Common myeloid progenitor, CD34-positive (primary cell): ENCODE results near the gene TUBA8.
"Not testable (repeated sequence)": the region's sequence is repeated elsewhere in the genome, so short reads cannot be mapped to it uniquely, and the experiment has no call there.

Experiments used
- CTCF ChIA-PET: fragments of 350-600 bp; sonication (Branson Sonifier 250); formaldehyde crosslinking; loops from one replicate; lab custom pipeline; 2021; ENCODE audit warnings: antibody characterized with exemption; lab: Charles Lee
- POLR2A ChIA-PET: fragments of 350-600 bp; sonication (Branson Sonifier 250); formaldehyde crosslinking; loops from one replicate; lab custom pipeline; 2021; ENCODE audit warnings: antibody characterized with exemption; lab: Charles Lee
- DNase-seq, 3 donors: peaks; one replicate each; pipeline versions ENCODE4 v3.0.0 to v3.0.0-alpha.2; 2013
- H3K27ac ChIP-seq, 2 experiments: 1 replicate in 1 of 2; 2 replicates in 1 of 2; pipeline ENCODE4 v1.7.0; 2013; ENCODE audit warnings: inconsistent platforms in 2 of 2, low read length in 2 of 2, mild to moderate bottlenecking in 2 of 2, low read depth in 1 of 2, moderate library complexity in 1 of 2; ENCODE audit not compliant: severe bottlenecking in 2 of 2, insufficient read depth in 1 of 2, poor library complexity in 1 of 2
- H3K27me3 ChIP-seq, 5 experiments: replicated peaks in 2 of 5; 1 replicate in 3 of 5; 2 replicates in 2 of 5; pipeline versions ENCODE4 v1.6.1 to v1.7.0; 2013; ENCODE audit warnings: low read length in 4 of 5, mild to moderate bottlenecking in 2 of 5, moderate library complexity in 2 of 5, inconsistent platforms in 1 of 5; ENCODE audit not compliant: insufficient read depth in 5 of 5, control insufficient read depth in 4 of 5
- H3K36me3 ChIP-seq, 4 experiments: 1 replicate in 2 of 4; 2 replicates in 2 of 4; pipeline versions ENCODE4 v1.6.1 to v1.7.0; 2013; ENCODE audit warnings: low read length in 3 of 4, control low read depth in 1 of 4, mild to moderate bottlenecking in 1 of 4; ENCODE audit not compliant: control insufficient read depth in 4 of 4, insufficient read depth in 4 of 4
- H3K4me1 ChIP-seq, 4 experiments: 1 replicate in 3 of 4; 2 replicates in 1 of 4; pipeline versions ENCODE4 v1.6.1 to v1.7.1; 2013; ENCODE audit warnings: low read length in 3 of 4, mild to moderate bottlenecking in 3 of 4, control low read depth in 1 of 4, inconsistent platforms in 1 of 4, moderate library complexity in 1 of 4; ENCODE audit not compliant: control insufficient read depth in 4 of 4, insufficient read depth in 4 of 4; ENCODE audit errors: control extremely low read depth in 1 of 4
- H3K4me3 ChIP-seq, 7 experiments: 1 replicate in 4 of 7; 2 replicates in 3 of 7; pipeline versions ENCODE4 v1.5.1 to v1.7.0; 2013; ENCODE audit warnings: mild to moderate bottlenecking in 7 of 7, low read length in 6 of 7, moderate library complexity in 6 of 7, inconsistent platforms in 2 of 7, low read depth in 2 of 7, control low read depth in 1 of 7; ENCODE audit not compliant: insufficient read depth in 4 of 7, control insufficient read depth in 1 of 7; ENCODE audit errors: extremely low read depth in 1 of 7
- H3K9me3 ChIP-seq, 5 experiments: 1 replicate in 4 of 5; 2 replicates in 1 of 5; pipeline versions ENCODE4 v1.6.1 to v1.7.1; 2013; ENCODE audit warnings: low read length in 4 of 5, mild to moderate bottlenecking in 2 of 5, inconsistent platforms in 1 of 5, low read depth in 1 of 5, moderate library complexity in 1 of 5; ENCODE audit not compliant: control insufficient read depth in 4 of 5, insufficient read depth in 2 of 5; ENCODE audit errors: control extremely low read depth in 1 of 5
- WGBS: methylation state at CpG from one replicate; pipeline ENCODE4 v1.1.5; 2013; ENCODE audit not compliant: insufficient coverage; 5-methylcytosine and 5-hydroxymethylcytosine counted together

The TUBA8 gene

DNA sequence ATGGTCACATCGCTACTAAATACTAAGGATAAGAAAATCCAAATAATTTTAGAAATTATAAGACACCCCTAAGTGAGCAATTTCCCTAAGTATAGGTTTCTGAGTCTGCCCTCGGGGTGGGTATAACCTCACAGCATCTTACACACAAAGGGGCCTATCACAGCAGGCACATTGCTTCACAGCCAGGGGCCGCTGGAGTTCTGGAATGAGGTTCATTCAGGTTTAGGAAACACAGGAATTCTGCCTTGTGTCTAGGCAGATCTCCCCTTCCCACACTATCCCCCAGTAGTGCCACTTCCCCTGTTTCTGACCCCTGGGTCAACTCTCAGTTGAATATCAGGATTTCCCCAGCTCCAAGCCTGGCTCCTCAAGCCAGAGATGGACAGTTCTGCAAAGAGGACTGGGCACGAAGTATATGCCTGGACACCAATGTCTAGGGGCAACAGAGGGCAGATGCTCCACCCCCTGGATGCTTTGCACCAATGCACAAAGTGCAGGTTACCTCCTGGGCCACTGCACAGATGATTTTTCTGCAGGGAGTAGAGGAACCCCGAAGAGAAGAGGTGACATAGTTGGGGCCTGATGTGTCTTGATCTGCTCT lies 11.4 kb downstream of the TUBA8 start:
- 100% methylated on average over 2 of the region's 5 CpGs for WGBS
- no peak for DNase-seq
- H3K27ac ChIP-seq: no peak overlapping the region

DNA sequence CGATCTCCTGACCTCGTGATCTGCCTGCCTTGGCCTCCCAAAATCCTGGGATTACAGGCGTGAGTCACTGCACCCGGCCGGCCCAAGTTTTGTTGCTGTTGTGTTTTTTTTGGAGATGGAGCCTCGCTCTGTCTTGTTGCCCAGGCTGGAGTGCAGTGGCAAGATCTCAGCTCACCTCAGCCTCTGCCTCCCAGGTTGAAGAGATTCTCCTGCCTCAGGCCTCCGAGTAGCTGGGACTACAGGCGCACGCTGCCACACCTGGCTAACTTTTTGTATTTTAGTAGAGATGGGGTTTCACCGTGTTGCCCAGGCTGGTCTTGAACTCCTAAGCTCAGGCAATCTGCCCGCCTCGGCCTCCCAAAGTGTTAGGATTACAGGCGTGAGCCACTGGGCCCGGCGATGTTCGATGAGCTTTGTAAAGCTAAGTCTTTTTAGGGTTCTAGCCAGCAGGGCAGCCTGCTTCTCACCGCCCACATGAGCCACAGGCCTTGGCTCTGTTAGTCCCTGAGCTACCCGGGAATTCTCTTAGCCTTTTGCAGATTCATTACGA lies 12.9 kb downstream of the TUBA8 start:
- H3K4me1 ChIP-seq: peaks cover 0 to 15% (median 11%) of the 10 kb centered on the region in 4 experiments
- H3K4me3 ChIP-seq, H3K36me3 ChIP-seq, H3K27me3 ChIP-seq, DNase-seq, H3K9me3 ChIP-seq, POLR2A ChIA-PET, H3K27ac ChIP-seq: not testable (repeated sequence)
- CTCF ChIA-PET: interaction anchor here (0.7 to 1.1 kb wide), 2 partner anchors 10 to 380 kb away, joined by 3 read pairs; no protein-coding TSS in a partner anchor
- WGBS: 98% methylated on average over 13 of the region's 19 CpGs

More for the DNA sequence above, 11.4 kb downstream of the TUBA8 start:
- POLR2A ChIA-PET: no interaction called here
- Histone ChIP-seq H3K36me3 (peaks cover 0 to 8% (median 2%) of the 10 kb centered on the region in 4 experiments), H3K4me1 (peaks cover 0 to 15% (median 11%) of the 10 kb centered on the region in 4 experiments), H3K4me3 (no peak overlapping the region), H3K9me3 (no peaks in the 10 kb centered on the region), H3K27me3 (peaks cover 0 to 2% (median 0%) of the 10 kb centered on the region in 5 experiments)
- CTCF ChIA-PET: interaction anchor here (1.0 kb wide), 1 partner anchor 11 kb away, joined by 3 read pairs; no protein-coding TSS in a partner anchor

DNA sequence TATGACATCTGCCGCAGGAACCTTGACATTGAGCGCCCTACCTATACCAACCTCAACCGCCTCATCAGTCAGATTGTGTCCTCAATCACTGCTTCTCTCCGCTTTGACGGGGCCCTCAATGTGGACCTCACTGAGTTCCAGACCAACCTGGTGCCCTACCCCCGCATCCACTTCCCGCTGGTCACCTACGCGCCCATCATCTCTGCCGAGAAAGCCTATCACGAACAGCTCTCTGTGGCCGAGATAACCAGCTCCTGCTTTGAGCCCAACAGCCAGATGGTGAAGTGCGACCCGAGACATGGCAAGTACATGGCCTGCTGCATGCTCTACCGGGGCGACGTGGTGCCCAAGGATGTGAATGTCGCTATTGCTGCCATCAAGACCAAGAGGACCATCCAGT lies 16.0 kb downstream of the TUBA8 start:
- whole genome bisulfite sequencing: 95% methylated on average over 18 of the region's 18 CpGs
- Histone ChIP-seq H3K4me1 (no peaks in the 10 kb centered on the region), H3K36me3 (peaks cover 0 to 13% (median 4%) of the 10 kb centered on the region in 4 experiments), H3K9me3 (no peaks in the 10 kb centered on the region), H3K27ac (no peak overlapping the region), H3K27me3 (no peaks in the 10 kb centered on the region), H3K4me3 (no peak overlapping the region)
- POLR2A ChIA-PET: no interaction called here
- CTCF ChIA-PET: no interaction called here
- DNase-seq: no peak

DNA sequence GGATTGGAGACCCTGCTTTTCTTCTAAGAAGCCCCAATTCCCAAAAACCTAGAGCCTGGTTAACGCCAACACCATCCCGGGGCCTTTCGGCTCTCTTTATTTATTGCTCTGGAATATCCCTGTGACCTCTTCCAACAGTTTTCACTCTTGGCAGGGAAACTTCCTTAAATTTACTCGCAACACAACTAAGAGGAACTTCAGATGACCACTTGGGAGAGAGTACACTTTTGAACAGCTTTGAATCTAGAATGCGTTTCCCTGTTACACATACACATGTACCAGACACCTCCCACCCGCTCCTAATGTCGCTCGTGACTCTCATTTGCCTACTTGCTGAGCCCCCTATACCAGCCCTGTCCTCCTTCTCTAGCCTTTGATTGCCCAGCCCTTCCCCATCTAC lies 19.4 kb downstream of the TUBA8 start:
- H3K4me1 ChIP-seq: no peaks in the 10 kb centered on the region
- no peak overlapping the region for H3K4me3 ChIP-seq
- no peaks in the 10 kb centered on the region for H3K9me3 ChIP-seq
- H3K27ac ChIP-seq: no peak overlapping the region
- H3K27me3 ChIP-seq: no peaks in the 10 kb centered on the region
- ChIA-PET CTCF (no interaction called here), POLR2A (interaction anchor here (0.6 kb wide), 1 partner anchor 281 kb away, joined by 5 read pairs; no protein-coding TSS in a partner anchor)
- H3K36me3 ChIP-seq: peaks cover 0 to 13% (median 4%) of the 10 kb centered on the region in 4 experiments
- DNase-seq: no peak
- WGBS: 96% methylated on average over 8 of the region's 8 CpGs

DNA sequence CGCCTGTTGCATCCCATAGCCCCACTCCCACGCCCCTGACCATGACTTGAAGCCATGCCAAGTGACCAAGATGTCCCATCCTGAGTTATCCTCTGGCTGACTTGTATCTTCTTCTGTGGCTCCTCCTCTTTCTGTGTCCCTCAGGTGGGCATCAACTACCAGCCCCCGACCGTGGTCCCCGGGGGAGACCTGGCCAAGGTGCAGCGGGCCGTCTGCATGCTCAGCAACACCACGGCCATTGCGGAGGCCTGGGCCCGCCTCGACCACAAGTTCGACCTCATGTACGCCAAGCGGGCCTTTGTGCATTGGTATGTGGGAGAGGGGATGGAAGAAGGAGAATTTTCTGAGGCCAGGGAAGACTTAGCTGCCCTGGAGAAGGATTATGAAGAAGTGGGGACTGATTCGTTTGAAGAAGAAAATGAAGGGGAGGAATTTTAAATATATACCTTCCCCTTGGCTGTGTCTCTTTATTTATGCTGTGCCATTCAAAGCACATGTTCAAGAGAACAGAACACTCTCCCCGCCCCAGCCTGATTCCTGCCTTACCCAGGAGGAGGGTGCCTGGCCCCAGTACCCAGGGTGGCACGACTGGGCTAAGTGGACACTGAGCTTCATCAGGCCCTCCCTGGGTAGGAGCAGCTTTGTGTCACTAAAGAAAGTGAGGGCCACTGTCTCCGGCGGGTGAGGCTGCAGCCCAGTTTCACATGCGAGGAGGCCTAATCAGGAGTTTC lies 20.3 kb downstream of the TUBA8 start:
- Histone ChIP-seq H3K27ac (no peak overlapping the region), H3K36me3 (peaks cover 0 to 13% (median 4%) of the 10 kb centered on the region in 4 experiments), H3K4me1 (no peaks in the 10 kb centered on the region), H3K9me3 (no peaks in the 10 kb centered on the region), H3K4me3 (no peak overlapping the region), H3K27me3 (no peaks in the 10 kb centered on the region)
- POLR2A ChIA-PET: no interaction called here
- WGBS: 98% methylated on average over 17 of the region's 20 CpGs
- DNase-seq: no peak
- CTCF ChIA-PET: interaction anchor here (1.6 kb wide), 1 partner anchor 17 kb away, joined by 3 read pairs; no protein-coding TSS in a partner anchor

DNA sequence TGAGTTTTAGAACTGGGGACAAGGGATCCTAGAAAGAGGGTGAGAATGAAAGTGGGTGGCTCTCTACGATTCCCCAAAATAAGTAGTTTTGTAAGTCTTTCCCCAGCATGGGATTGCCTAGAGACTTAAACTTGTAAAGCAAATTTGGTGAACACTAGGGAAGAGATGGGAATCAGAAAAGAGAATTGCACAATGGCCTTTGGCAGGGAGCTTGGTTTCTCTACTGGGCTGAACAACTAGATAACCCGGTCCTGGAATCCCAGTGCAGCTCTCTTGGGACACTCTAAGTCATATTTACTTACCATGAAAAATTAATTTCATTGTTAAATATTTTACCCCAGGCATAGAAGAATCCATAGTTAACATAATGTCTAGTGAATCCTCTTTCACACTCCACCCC lies 22.8 kb downstream of the TUBA8 start:
- CTCF ChIA-PET: interaction anchor here (0.9 kb wide), 1 partner anchor 12 kb away, joined by 3 read pairs; no protein-coding TSS in a partner anchor

More for the DNA sequence above, 22.8 kb downstream of the TUBA8 start:
- no peak for DNase-seq
- 100% methylated on average over 1 of the region's 2 CpGs for WGBS
- Histone ChIP-seq H3K4me1 (no peaks in the 10 kb centered on the region), H3K36me3 (peaks cover 0 to 5% (median 2%) of the 10 kb centered on the region in 4 experiments), H3K27me3 (no peaks in the 10 kb centered on the region), H3K27ac (no peak overlapping the region), H3K9me3 (no peaks in the 10 kb centered on the region), H3K4me3 (no peak overlapping the region)
- POLR2A ChIA-PET: no interaction called here
